ENCODE data around the gene KLC3.

The KLC3 gene

DNA sequence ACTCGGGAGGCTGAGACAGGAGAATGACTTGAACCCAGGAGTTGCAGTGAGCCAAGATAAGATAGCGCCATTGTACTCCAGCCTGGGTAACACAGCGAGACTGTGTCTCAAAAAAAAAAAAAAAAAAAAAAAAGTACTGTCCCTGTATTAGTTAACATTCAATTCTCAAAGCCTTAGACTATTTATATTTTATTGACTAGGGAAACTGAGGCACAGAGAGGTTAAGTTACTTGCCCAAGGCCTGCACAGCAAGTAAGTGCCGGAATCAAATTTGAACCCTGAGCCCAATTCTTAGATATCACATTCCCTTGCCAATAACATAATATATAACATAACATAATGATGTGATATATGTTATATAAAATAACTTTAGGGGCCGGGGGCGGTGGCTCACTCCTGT, 921 bp upstream of the KLC3 start:
- no peak overlapping the region for H3K4me3 ChIP-seq (replicated peaks; ENCODE audit: low read depth, low read length)
- TF ChIP-seq CTCF (IDR thresholded peaks at IDR 0.05; ENCODE audit: low read depth, low read length, missing control alignments), result no peak
- DNase-seq (ENCODE audit: extremely low read depth, low read depth), result no peak

DNA sequence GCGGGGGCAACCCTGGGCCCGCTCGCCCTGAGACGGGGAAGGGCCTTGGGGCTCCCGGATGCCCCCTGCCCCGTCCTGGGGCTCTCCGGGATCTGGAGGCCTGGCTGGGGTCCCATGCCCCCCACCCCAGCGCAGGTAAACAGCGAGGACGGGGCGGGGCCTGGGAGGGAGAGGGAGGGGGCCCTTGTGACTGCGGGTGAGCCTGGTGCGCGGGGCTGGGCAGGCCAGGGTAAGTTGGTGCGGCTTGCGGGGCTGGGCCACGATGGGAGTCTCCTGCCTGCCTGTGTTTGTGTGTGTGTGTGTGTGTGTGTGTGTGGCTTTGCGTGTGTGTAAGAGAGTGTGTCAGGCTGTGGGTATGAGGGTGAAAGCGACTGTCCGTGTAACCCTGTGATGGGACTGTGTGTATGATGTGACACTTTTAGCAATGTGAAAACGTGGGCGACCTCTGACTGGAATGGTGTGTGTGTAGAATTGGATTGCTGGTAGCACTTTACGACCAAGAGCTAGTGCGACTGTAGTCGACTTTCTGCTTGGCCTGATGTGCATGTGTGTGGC, 426 bp downstream of the KLC3 start:
- H3K4me3 ChIP-seq (replicated peaks; ENCODE audit: low read depth, low read length), result no peak overlapping the region
- DNase-seq (ENCODE audit: extremely low read depth, low read depth), result no peak
- TF ChIP-seq CTCF (IDR thresholded peaks at IDR 0.05; ENCODE audit: low read depth, low read length, missing control alignments), result no peak

DNA sequence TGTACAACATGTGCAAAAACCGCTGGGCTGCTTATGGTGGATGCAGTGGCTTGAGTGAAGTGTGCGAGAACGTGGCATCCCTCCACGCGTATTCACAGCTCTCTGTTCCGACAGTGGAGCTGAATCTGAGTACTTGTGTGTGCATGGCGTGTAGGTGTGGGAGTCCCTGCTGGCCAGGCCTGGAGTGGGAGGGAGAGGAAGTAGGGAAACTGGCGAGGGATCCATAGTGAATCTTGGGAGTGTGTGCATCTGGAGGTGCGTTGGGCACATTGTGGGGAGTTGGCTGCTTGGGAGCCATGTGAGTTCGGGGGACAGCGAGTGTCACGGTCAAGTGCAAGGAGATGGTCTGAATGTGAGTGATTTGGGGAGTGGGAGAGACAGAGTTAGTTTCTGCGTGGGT, 2.4 kb downstream of the KLC3 start:
- TF ChIP-seq CTCF (IDR thresholded peaks at IDR 0.05; ENCODE audit: low read depth, low read length, missing control alignments), result no peak
- H3K4me3 ChIP-seq (replicated peaks; ENCODE audit: low read depth, low read length), result no peak overlapping the region
- no peak for DNase-seq (ENCODE audit: extremely low read depth, low read depth)

GRCh38 chr19:45344621-45345505, 4.3 kb downstream of the KLC3 start:
- no peak for TF ChIP-seq CTCF (IDR thresholded peaks at IDR 0.05; ENCODE audit: low read depth, low read length, missing control alignments)
- H3K4me3 ChIP-seq (replicated peaks; ENCODE audit: low read depth, low read length), result no peak overlapping the region
- DNase-seq (ENCODE audit: extremely low read depth, low read depth), result no peak

DNA sequence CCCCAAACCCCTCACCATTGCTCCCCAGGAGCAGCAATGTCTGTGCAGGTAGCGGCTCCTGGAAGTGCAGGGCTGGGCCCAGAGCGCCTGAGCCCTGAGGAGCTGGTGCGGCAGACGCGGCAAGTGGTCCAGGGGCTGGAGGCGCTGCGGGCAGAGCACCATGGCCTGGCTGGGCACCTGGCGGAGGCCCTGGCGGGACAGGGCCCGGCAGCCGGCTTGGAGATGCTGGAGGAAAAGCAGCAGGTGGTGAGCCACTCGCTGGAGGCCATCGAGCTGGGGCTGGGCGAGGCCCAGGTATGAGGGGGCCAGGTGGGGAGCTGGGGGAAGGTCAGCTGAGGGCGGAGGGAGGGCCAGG, 4.9 kb downstream of the KLC3 start:
- no peak for DNase-seq (ENCODE audit: extremely low read depth, low read depth)
- no peak overlapping the region for H3K4me3 ChIP-seq (replicated peaks; ENCODE audit: low read depth, low read length)
- no peak for TF ChIP-seq CTCF (IDR thresholded peaks at IDR 0.05; ENCODE audit: low read depth, low read length, missing control alignments)

DNA sequence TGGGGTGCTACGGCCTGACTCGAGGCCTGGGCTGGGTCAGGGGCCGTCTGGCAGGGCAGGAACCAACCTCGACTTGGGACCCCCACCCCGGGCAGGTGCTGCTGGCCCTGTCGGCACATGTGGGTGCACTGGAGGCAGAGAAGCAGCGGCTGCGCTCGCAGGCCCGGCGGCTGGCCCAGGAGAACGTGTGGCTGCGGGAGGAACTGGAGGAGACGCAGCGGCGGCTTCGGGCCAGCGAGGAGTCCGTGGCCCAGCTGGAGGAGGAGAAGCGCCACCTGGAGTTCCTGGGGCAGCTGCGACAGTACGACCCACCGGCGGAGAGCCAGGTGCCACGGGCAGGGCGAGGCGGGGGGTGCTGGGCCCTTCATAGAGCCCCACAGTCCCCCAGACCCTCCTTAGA, 5.9 kb downstream of the KLC3 start:
- DNase-seq (ENCODE audit: extremely low read depth, low read depth), result no peak
- no peak overlapping the region for H3K4me3 ChIP-seq (replicated peaks; ENCODE audit: low read depth, low read length)
- no peak for TF ChIP-seq CTCF (IDR thresholded peaks at IDR 0.05; ENCODE audit: low read depth, low read length, missing control alignments)
